Left lung (tissue), 10 donors: ENCODE results near the gene ROBO1. TPM values are rescaled to one million over a fixed set of nuclear protein-coding genes. Genes with fewer than 3 reads are reported as not detected.

ENCODE experiments used
- ATAC-seq: fragments of 200-7000 bp; cut with Tn5 transposase; one replicate; pipeline ENCODE4 v1.9.1; 2020; ENCODE audit warnings: moderate library complexity
- DNase-seq, 4 donors: peaks; one replicate each; pipeline ENCODE4 v3.0.0-alpha.2; 2013 to 2020
- H3K27ac ChIP-seq, 2 donors: fragments of 200-600 bp; sonication (generic) in 1 of 2; one replicate each; pipeline versions ENCODE4 v1.5.0 to v1.8.0; 2020 to 2021
- H3K27me3 ChIP-seq, 2 donors: fragments of 200-600 bp; sonication (generic) in 1 of 2; one replicate each; pipeline versions ENCODE4 v1.5.0 to v1.8.0; 2020 to 2021
- H3K36me3 ChIP-seq, 2 donors: fragments of 200-600 bp; sonication (generic) in 1 of 2; one replicate each; pipeline versions ENCODE4 v1.5.0 to v1.8.0; 2020 to 2021
- H3K4me1 ChIP-seq, 2 donors: fragments of 200-600 bp; one replicate each; pipeline ENCODE4 v1.8.0; 2021
- H3K4me3 ChIP-seq, 2 donors: fragments of 200-600 bp; sonication (generic) in 1 of 2; one replicate each; pipeline versions ENCODE4 v1.5.0 to v1.8.0; 2020 to 2021; ENCODE audit warnings: mild to moderate bottlenecking in 1 of 2
- H3K9me3 ChIP-seq, 2 donors: fragments of 200-600 bp; sonication (generic) in 1 of 2; one replicate each; pipeline versions ENCODE4 v1.5.0 to v1.8.0; 2020 to 2021
- intact Hi-C, 2 donors: fragments of 100-400 bp; cut with DNase I; formaldehyde crosslinking; loops; one replicate each; pipeline versions ENCODE4 v1.11.2 to v1.14.2; 2022
- polyA plus RNA-seq, 6 donors: library from polyadenylated mRNA; unstranded; fragments of 120-200 nt; gene quantifications; one replicate each; pipeline ENCODE4 v1.2.1, GENCODE V29; 2013; ENCODE audit not compliant: insufficient read length in 6 of 6
- total RNA-seq, 2 donors: library from RNA; stranded (reverse); fragmentation: NEBNext Ultra II Directional; extraction: Animal tissue kit (Norgen Biotek cat#: 25700); gene quantifications; one replicate each; pipeline ENCODE4 v1.2.1, GENCODE V29; 2021
- TF ChIP-seq, protein P1 (sequence below), 2 donors: fragments of 200-600 bp; sonication (generic) in 1 of 2; IDR thresholded peaks; one replicate each; pipeline versions ENCODE4 v1.5.0 to v1.8.0; 2021; ENCODE audit warnings: antibody characterized with exemption in 2 of 2
- donor health status: DM: no; HTN: yes; CAD: no.
- donor health status: DM: no; HTN: no; CAD: no.

The ROBO1 gene
- total and polyA plus RNA-seq, 8 donors, result 20.3 to 134 (median 102) TPM

DNA sequence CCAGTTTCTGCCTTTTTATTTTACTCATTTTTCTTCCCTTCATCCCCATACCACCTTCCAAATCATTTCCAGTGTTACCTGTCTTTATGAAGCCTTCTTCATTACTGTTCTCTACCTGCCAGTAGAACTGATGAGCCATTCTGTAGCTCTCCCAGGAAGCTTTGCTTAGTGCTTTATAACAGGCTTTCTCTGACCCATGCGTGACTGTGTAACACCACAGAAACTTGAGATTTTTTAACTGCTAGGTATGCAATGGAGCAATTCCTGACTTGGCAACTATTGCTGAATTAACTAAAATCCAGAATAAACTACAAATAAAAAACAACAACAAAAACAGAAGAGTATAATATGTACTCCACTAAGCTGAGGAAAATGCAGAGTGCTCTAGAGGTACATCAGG, 289.2 kb downstream of the ROBO1 start:
- TF ChIP-seq, protein P1, sequence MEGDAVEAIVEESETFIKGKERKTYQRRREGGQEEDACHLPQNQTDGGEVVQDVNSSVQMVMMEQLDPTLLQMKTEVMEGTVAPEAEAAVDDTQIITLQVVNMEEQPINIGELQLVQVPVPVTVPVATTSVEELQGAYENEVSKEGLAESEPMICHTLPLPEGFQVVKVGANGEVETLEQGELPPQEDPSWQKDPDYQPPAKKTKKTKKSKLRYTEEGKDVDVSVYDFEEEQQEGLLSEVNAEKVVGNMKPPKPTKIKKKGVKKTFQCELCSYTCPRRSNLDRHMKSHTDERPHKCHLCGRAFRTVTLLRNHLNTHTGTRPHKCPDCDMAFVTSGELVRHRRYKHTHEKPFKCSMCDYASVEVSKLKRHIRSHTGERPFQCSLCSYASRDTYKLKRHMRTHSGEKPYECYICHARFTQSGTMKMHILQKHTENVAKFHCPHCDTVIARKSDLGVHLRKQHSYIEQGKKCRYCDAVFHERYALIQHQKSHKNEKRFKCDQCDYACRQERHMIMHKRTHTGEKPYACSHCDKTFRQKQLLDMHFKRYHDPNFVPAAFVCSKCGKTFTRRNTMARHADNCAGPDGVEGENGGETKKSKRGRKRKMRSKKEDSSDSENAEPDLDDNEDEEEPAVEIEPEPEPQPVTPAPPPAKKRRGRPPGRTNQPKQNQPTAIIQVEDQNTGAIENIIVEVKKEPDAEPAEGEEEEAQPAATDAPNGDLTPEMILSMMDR (IDR thresholded peaks at IDR 0.05), result no peak
- ATAC-seq (no peak), DNase-seq (no peak)
- no peaks in the 10 kb centered on the region for H3K27me3 ChIP-seq
- intact Hi-C loops, result no loop called here
- no peak overlapping the region for H3K4me3 ChIP-seq
- no peak overlapping the region for H3K27ac ChIP-seq
- no peaks in the 10 kb centered on the region for H3K4me1 ChIP-seq
- no peaks in the 10 kb centered on the region for H3K9me3 ChIP-seq
- H3K36me3 ChIP-seq, result no peaks in the 10 kb centered on the region

DNA sequence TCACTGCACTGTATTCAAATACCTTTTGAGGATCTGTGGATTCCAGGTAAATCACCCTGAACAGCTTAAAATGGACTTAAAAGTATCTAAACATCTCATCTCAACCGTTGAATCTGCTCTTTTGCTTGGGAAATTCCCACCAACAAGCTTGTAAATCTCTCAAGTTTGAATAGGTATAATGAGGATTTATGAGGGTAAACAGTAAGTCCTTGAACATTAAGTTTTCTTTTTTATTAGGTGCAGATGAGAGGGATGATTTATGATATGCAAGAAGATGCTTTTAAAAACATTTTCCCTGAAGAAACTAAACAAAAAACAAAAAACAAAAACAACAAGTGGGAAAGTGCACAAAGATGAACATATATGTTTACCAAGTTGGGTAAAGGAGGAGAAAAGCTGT, 290.6 kb downstream of the ROBO1 start:
- H3K36me3 ChIP-seq, result no peaks in the 10 kb centered on the region
- TF ChIP-seq, protein P1 (IDR thresholded peaks at IDR 0.05), result no peak
- H3K4me3 ChIP-seq, result no peak overlapping the region
- H3K27me3 ChIP-seq, result no peaks in the 10 kb centered on the region
- ATAC-seq, result no peak
- no peak for DNase-seq
- intact Hi-C loops, result no loop called here
- H3K9me3 ChIP-seq, result no peaks in the 10 kb centered on the region
- H3K4me1 ChIP-seq, result no peaks in the 10 kb centered on the region
- no peak overlapping the region for H3K27ac ChIP-seq

DNA sequence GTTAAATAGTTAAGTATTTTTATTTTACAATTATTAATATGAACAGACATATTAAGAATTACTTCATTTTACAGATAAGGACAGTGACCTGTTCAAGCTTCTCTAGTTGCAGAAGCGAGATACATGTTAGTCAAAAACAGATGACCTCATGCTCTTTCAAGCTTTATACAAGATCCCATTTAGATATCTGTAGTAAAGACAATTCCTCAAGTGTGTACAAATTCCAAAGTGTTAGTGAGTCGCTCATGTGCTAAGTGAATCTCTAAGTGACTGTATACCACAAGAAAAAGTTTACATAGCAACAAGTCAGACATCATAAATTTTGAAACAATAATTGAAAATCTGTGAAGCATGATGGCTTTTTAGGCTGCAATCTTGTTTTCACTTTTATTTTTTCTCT, 293.8 kb downstream of the ROBO1 start:
- intact Hi-C loops, result no loop called here
- Histone ChIP-seq H3K4me3 (no peak overlapping the region), H3K9me3 (no peaks in the 10 kb centered on the region), H3K27me3 (no peaks in the 10 kb centered on the region), H3K4me1 (no peaks in the 10 kb centered on the region), H3K27ac (no peak overlapping the region), H3K36me3 (no peaks in the 10 kb centered on the region)
- DNase-seq (no peak), ATAC-seq (no peak)
- TF ChIP-seq, protein P1 (IDR thresholded peaks at IDR 0.05), result no peak

DNA sequence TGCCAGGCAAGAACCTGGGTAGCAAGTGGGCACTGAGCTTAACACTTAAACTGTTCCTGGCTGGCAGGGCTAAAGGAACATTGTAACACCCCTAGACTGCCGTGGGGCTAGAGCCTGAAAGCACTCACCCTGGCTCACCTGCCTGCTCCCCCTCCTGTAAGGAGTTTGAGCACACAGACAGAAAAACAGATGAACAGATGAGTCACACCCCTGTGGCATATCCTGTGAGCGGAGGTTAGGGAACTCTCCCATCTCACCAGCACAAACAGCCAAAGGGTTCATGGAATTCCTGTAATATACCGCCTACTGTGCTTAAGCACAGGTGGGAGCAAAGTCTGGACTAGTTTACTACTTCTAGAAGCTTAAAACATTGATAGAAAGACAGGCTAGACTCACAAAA, 300.1 kb downstream of the ROBO1 start:
- Histone ChIP-seq H3K27ac (no peak overlapping the region), H3K36me3 (no peaks in the 10 kb centered on the region), H3K27me3 (no peaks in the 10 kb centered on the region), H3K4me3 (no peak overlapping the region), H3K9me3 (no peaks in the 10 kb centered on the region), H3K4me1 (no peaks in the 10 kb centered on the region)
- TF ChIP-seq, protein P1 (IDR thresholded peaks at IDR 0.05), result no peak
- intact Hi-C loops, result no loop called here
- DNase-seq (no peak), ATAC-seq (no peak)

DNA sequence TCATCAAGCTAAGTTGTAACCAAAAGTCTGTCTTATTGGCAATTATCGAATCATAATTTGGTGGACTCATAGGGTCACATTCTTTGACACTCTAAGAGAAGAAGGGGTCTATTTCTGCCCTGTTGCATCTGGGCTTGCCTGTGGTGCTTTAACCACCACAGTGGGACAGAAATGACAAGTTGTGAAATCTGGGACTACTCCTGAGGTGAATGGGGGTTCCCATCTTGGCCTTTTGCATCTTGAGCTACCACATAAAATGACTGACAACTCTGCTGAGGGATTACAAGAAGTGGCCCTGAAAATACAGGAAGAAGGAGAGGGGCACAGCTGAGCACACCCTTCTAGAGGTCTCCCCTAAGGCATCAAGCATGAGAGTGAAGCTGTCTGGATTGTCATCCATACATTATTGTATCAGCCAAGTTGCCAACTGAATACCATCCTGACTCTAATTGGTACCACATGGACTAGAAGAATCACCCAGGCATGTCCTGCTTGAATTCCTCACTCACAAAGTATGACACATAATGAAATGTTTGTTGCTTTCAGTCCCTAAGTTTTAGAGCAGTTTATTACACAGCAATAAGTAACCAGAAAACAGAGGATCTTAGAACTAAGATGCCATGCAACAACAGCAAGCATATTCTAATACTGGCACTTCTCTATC, 306.5 kb downstream of the ROBO1 start:
- Histone ChIP-seq H3K4me3 (no peak overlapping the region), H3K9me3 (no peaks in the 10 kb centered on the region), H3K36me3 (no peaks in the 10 kb centered on the region), H3K27ac (no peak overlapping the region), H3K27me3 (no peaks in the 10 kb centered on the region), H3K4me1 (no peaks in the 10 kb centered on the region)
- ATAC-seq, result no peak
- TF ChIP-seq, protein P1 (IDR thresholded peaks at IDR 0.05), result no peak
- intact Hi-C loops, result no loop called here
- no peak for DNase-seq
